Measurements from ENCODE around the gene OBSCN.
A peak's percentile ranks its signal among the peaks of the same experiment; 100 is the strongest.

Gene OBSCN

GRCh38 chr1:228392111-228392936 lies 184.5 kb downstream of the OBSCN start:
- DNase-seq: no peak

GRCh38 chr1:228393268-228393701 lies 185.4 kb downstream of the OBSCN start:
- no peak for DNase-seq

GRCh38 chr1:228393811-228394570 lies 186.1 kb downstream of the OBSCN start:
- DNase-seq: no peak

- DNase-seq: no peak
Measured at GRCh38 chr1:228394571-228395394, 186.9 kb downstream of the OBSCN start.

GRCh38 chr1:228396770-228397662 lies 189.2 kb downstream of the OBSCN start:
- DNase-seq: no peak

GRCh38 chr1:228397966-228398365 lies 190.1 kb downstream of the OBSCN start:
- DNase-seq: no peak

- no peak for DNase-seq
Measured at GRCh38 chr1:228398741-228399461, 191.1 kb downstream of the OBSCN start.

GRCh38 chr1:228399531-228400236 lies 191.8 kb downstream of the OBSCN start:
- DNase-seq: no peak

GRCh38 chr1:228400237-228400651 lies 192.4 kb downstream of the OBSCN start:
- DNase-seq: no peak

- DNase-seq: no peak
Measured at GRCh38 chr1:228400692-228401454, 193.0 kb downstream of the OBSCN start.

- DNase-seq: no peak
Measured at GRCh38 chr1:228401782-228402640, 194.2 kb downstream of the OBSCN start.

- no peak for DNase-seq
Measured at GRCh38 chr1:228402641-228403025, 194.8 kb downstream of the OBSCN start.

GRCh38 chr1:228403231-228403631 lies 195.4 kb downstream of the OBSCN start:
- DNase-seq: no peak

GRCh38 chr1:228404107-228404720 lies 196.4 kb downstream of the OBSCN start:
- no peak for DNase-seq

- no peak for DNase-seq
Measured at GRCh38 chr1:228405200-228405978, 197.5 kb downstream of the OBSCN start.

- no peak for DNase-seq
Measured at GRCh38 chr1:228405979-228406228, 198.1 kb downstream of the OBSCN start.

- DNase-seq: peak; percentile 3
Measured at GRCh38 chr1:228407106-228408040, 199.5 kb downstream of the OBSCN start.
